ENCODE data around the gene MYOD1. TPM values are rescaled to one million over a fixed set of nuclear protein-coding genes. Genes with fewer than 3 reads are reported as not detected.

MYOD1 gene
- total and polyA plus RNA-seq, 9 of the 15 experiments (the other 6 are each of a cell fraction or from before 2014, with no cell fraction given): not detected

DNA sequence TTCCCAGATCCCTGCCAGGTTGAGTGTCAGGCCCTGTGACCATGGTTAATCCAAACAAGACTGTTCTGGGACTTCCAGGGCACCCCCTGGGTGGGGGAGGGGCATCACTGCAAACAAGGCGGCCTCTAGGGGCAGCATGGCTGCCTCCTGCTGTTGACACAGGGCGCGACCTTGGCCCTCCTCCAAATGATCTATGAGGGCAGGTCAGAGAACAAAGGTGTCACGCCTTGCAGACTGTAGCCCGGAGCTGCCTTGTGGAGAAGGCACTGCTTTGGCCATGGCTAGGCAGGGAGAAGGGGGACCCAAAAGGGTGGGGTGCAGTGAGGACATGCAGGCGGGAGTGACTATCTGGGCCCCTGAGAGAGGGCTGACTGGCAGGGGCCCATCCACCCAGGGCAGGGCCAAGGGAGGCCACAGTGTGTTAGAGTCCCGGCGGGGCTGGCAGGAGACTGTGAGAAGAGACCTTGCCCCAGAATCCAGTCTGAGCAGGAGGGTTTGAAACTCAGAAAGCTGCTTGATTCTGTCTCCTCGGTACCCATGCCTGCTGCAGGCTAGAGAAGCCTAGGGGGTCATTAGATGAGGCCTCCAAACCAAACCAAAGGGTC lies 50.8 kb downstream of the MYOD1 start (continued):
- TF ChIP-seq, protein P1, sequence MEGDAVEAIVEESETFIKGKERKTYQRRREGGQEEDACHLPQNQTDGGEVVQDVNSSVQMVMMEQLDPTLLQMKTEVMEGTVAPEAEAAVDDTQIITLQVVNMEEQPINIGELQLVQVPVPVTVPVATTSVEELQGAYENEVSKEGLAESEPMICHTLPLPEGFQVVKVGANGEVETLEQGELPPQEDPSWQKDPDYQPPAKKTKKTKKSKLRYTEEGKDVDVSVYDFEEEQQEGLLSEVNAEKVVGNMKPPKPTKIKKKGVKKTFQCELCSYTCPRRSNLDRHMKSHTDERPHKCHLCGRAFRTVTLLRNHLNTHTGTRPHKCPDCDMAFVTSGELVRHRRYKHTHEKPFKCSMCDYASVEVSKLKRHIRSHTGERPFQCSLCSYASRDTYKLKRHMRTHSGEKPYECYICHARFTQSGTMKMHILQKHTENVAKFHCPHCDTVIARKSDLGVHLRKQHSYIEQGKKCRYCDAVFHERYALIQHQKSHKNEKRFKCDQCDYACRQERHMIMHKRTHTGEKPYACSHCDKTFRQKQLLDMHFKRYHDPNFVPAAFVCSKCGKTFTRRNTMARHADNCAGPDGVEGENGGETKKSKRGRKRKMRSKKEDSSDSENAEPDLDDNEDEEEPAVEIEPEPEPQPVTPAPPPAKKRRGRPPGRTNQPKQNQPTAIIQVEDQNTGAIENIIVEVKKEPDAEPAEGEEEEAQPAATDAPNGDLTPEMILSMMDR (IDR thresholded peaks at IDR 0.05 in 2 of 3, conservative IDR thresholded peaks at IDR 0.05 in 1 of 3; ENCODE audit: insufficient read depth in 2 of 3, low read depth in 1 of 3, low read length in 3 of 3): peak; percentile 44 to 67 (median 57)
- TF ChIP-seq MEIS2 (IDR thresholded peaks at IDR 0.05; ENCODE audit: partially characterized antibody) (peak; percentile 24), GTF2A2 (tag; IDR thresholded peaks at IDR 0.05) (no peak), ZNF766 (CRISPR knock-in tag; conservative IDR thresholded peaks at IDR 0.05) (no peak), KDM5B (IDR thresholded peaks at IDR 0.05; ENCODE audit: insufficient replicate concordance, low read depth, low read length) (no peak), KLF1 (tag; IDR thresholded peaks at IDR 0.05) (0 out of 2 replicates have a peak, but pooled peaks have one; percentile 51), HDAC8 (tag; IDR thresholded peaks at IDR 0.05) (no peak), ELF4 (CRISPR knock-in tag; IDR thresholded peaks at IDR 0.05) (no peak), NR2C1 (IDR thresholded peaks at IDR 0.05) (no peak), NR2C1 (tag; IDR thresholded peaks at IDR 0.05) (peak; percentile 60), NFE2L1 (tag; IDR thresholded peaks at IDR 0.05; ENCODE audit: borderline replicate concordance, low read depth) (no peak), HNRNPK (IDR thresholded peaks at IDR 0.05; ENCODE audit: low read depth, low read length, poor library complexity, severe bottlenecking) (no peak), RFX5 (IDR thresholded peaks at IDR 0.05; ENCODE audit: low read depth, low read length) (no peak), FOXA3 (CRISPR knock-in tag; conservative IDR thresholded peaks at IDR 0.05 in 1 of 2, IDR thresholded peaks at IDR 0.05 in 1 of 2) (peak; percentile 88 to 95), ZNF263 (CRISPR knock-in tag; IDR thresholded peaks at IDR 0.05; ENCODE audit: borderline replicate concordance) (no peak), ZNF778 (CRISPR knock-in tag; IDR thresholded peaks at IDR 0.05) (no peak), ZNF3 (CRISPR knock-in tag; IDR thresholded peaks at IDR 0.05) (no peak), LEF1 (IDR thresholded peaks at IDR 0.05) (peak; percentile 45; the same call in 1 of the 2 replicates), ZNF217 (CRISPR knock-in tag; IDR thresholded peaks at IDR 0.05) (no peak), TSC22D4 (tag; IDR thresholded peaks at IDR 0.05) (no peak), LCOR (CRISPR knock-in tag; IDR thresholded peaks at IDR 0.05) (no peak)
- TF ChIP-seq, protein P2, sequence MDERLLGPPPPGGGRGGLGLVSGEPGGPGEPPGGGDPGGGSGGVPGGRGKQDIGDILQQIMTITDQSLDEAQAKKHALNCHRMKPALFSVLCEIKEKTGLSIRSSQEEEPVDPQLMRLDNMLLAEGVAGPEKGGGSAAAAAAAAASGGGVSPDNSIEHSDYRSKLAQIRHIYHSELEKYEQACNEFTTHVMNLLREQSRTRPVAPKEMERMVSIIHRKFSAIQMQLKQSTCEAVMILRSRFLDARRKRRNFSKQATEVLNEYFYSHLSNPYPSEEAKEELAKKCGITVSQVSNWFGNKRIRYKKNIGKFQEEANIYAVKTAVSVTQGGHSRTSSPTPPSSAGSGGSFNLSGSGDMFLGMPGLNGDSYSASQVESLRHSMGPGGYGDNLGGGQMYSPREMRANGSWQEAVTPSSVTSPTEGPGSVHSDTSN (CRISPR knock-in tag; IDR thresholded peaks at IDR 0.05; ENCODE audit: low read depth): no peak
- TF ChIP-seq, protein P2 (tag; conservative IDR thresholded peaks at IDR 0.05; ENCODE audit: low read depth): 0 out of 2 replicates have a peak, but pooled peaks have one; percentile 24
